ENCODE data around the gene HYKK. TPM values are rescaled to one million over a fixed set of nuclear protein-coding genes. Genes with fewer than 3 reads are reported as not detected.
A peak's percentile ranks its signal among the peaks of the same experiment; 100 is the strongest.

Gene HYKK
- total and polyA plus RNA-seq, 10 of the 15 experiments (the other 5 are each of a cell fraction or from before 2014, with no cell fraction given), result 0.15 to 0.98 (median 0.49) TPM

DNA sequence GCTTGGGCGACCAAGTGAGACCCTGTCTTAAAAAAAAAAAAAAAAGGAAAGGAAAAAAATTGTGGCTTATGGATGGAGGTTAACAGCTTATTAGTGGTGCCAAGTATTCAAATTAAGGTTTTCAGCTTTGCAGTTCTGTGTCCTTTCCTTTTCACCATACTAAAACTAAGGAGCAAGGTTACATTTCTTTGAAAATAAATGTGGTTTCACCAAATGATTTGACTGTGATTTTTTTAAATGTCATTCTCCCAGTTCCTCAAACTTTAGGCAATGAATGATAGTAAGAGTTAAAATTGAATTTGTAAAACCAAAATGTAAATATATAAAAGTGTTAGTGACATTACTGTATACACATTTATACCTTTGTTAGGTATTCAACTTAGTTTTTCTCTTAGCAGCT, 67.6 kb downstream of the HYKK start:
- intact Hi-C loops (cut with micrococcal nuclease; ENCODE audit: unreplicated experiment) (no loop called here), in situ Hi-C loops (cut with MboI) (no loop called here)
- H3K36me3 ChIP-seq (ENCODE audit: control insufficient read depth in 2 of 2, insufficient read depth in 2 of 2, low read length in 1 of 2), result no peaks in the 10 kb centered on the region
- no peak overlapping the region for H3K4me3 ChIP-seq
- ATAC-seq (peak; percentile 52), DNase-seq (ENCODE audit: low read depth, low spot score) (no peak), FAIRE-seq (no peak)
- WGBS (ENCODE audit: insufficient coverage, insufficient replicate concordance, low lambda C conversion rate, missing lambda C conversion rate), result no CpG with 5 or more reads among the region's 1 CpG
- BruUV-seq (replicated peaks), result no TSS peak
- no peaks in the 10 kb centered on the region for H4K20me1 ChIP-seq (ENCODE audit: control insufficient read depth, insufficient read depth)
- H3K9me3 ChIP-seq (replicated peaks; ENCODE audit: control insufficient read depth, insufficient read depth, low read length), result no peaks in the 10 kb centered on the region
- ChIA-PET SMC1A (ENCODE audit: uncharacterized antibody, unreplicated experiment) (interaction anchor here (1.8 kb wide), 1 partner anchor 9 kb away, joined by 10 read pairs; the partner anchor contains the start of gene CHRNA5), RAD21 (ENCODE audit: unreplicated experiment) (interaction anchor here (1.3 kb wide), 1 partner anchor 10 kb away, joined by 3 read pairs; the partner anchor contains the start of gene CHRNA5), CTCF (no interaction called here), POLR2A (interaction anchor here (0.6 to 1.1 kb wide), 3 partner anchors 9 to 360 kb away, joined by 3 read pairs; partner anchors contain the start of gene CHRNA5)
- H2AFZ ChIP-seq (ENCODE audit: control insufficient read depth, low read depth, low read length), result no peak overlapping the region
- peak overlapping the region; percentile 38; the same call in 1 of the 2 replicates for H3K4me2 ChIP-seq (ENCODE audit: control insufficient read depth, insufficient read depth)
- no peaks in the 10 kb centered on the region for H3K4me1 ChIP-seq (ENCODE audit: control insufficient read depth, insufficient read depth, low read length)
- H3K9ac ChIP-seq (ENCODE audit: control insufficient read depth, insufficient read depth, low read length), result no peak overlapping the region
- H3K27ac ChIP-seq (ENCODE audit: control insufficient read depth, insufficient read depth), result no peak overlapping the region
- peaks cover 2% of the 10 kb centered on the region; the same call in 1 of the 2 replicates for H3K79me2 ChIP-seq (ENCODE audit: control insufficient read depth, insufficient read depth, low read length)
- no peaks in the 10 kb centered on the region for H3K27me3 ChIP-seq (replicated peaks in 1 of 2; ENCODE audit: control insufficient read depth in 2 of 2, insufficient read depth in 2 of 2, low read length in 1 of 2)
- TF ChIP-seq IKZF2 (IDR thresholded peaks at IDR 0.05), result peak in 1 of 2 experiments; percentile 20; a peak in 1 of 4 replicates
- TF ChIP-seq NFIC (IDR thresholded peaks at IDR 0.05; ENCODE audit: low read depth, low read length), result peak; percentile 63; the same call in 1 of the 2 replicates
- TF ChIP-seq TAF1 (IDR thresholded peaks at IDR 0.05; ENCODE audit: borderline replicate concordance, low read depth, low read length), result no peak
- TF ChIP-seq RAD21 (IDR thresholded peaks at IDR 0.05; ENCODE audit: insufficient read depth, low read depth, low read length), result no peak
- TF ChIP-seq STAT3 (IDR thresholded peaks at IDR 0.05; ENCODE audit: low read depth, low read length), result no peak
- TF ChIP-seq NFYB (IDR thresholded peaks at IDR 0.05; ENCODE audit: insufficient read depth, low read depth, low read length), result no peak
- TF ChIP-seq, protein P1, sequence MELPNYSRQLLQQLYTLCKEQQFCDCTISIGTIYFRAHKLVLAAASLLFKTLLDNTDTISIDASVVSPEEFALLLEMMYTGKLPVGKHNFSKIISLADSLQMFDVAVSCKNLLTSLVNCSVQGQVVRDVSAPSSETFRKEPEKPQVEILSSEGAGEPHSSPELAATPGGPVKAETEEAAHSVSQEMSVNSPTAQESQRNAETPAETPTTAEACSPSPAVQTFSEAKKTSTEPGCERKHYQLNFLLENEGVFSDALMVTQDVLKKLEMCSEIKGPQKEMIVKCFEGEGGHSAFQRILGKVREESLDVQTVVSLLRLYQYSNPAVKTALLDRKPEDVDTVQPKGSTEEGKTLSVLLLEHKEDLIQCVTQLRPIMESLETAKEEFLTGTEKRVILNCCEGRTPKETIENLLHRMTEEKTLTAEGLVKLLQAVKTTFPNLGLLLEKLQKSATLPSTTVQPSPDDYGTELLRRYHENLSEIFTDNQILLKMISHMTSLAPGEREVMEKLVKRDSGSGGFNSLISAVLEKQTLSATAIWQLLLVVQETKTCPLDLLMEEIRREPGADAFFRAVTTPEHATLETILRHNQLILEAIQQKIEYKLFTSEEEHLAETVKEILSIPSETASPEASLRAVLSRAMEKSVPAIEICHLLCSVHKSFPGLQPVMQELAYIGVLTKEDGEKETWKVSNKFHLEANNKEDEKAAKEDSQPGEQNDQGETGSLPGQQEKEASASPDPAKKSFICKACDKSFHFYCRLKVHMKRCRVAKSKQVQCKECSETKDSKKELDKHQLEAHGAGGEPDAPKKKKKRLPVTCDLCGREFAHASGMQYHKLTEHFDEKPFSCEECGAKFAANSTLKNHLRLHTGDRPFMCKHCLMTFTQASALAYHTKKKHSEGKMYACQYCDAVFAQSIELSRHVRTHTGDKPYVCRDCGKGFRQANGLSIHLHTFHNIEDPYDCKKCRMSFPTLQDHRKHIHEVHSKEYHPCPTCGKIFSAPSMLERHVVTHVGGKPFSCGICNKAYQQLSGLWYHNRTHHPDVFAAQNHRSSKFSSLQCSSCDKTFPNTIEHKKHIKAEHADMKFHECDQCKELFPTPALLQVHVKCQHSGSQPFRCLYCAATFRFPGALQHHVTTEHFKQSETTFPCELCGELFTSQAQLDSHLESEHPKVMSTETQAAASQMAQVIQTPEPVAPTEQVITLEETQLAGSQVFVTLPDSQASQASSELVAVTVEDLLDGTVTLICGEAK (IDR thresholded peaks at IDR 0.05; ENCODE audit: borderline replicate concordance), result no peak
- TF ChIP-seq SREBF2 (IDR thresholded peaks at IDR 0.05; ENCODE audit: low read length), result no peak
- no peak for TF ChIP-seq ZNF274 (IDR thresholded peaks at IDR 0.05; ENCODE audit: insufficient read depth, insufficient read length)
- no peak for TF ChIP-seq HDAC2 (IDR thresholded peaks at IDR 0.05)
- TF ChIP-seq RUNX3 (IDR thresholded peaks at IDR 0.05; ENCODE audit: low read length), result peak; percentile 74
- no peak for TF ChIP-seq RAD51 (IDR thresholded peaks at IDR 0.05)
- TF ChIP-seq SPI1 (IDR thresholded peaks at IDR 0.05; ENCODE audit: borderline replicate concordance, insufficient read depth, low read depth, low read length), result peak; percentile 67
- TF ChIP-seq JUNB (IDR thresholded peaks at IDR 0.05), result peak; percentile 54
- TF ChIP-seq EGR1 (IDR thresholded peaks at IDR 0.05; ENCODE audit: borderline replicate concordance in 1 of 2, low read depth in 2 of 2, low read length in 2 of 2), result no peak
- TF ChIP-seq, protein P2, sequence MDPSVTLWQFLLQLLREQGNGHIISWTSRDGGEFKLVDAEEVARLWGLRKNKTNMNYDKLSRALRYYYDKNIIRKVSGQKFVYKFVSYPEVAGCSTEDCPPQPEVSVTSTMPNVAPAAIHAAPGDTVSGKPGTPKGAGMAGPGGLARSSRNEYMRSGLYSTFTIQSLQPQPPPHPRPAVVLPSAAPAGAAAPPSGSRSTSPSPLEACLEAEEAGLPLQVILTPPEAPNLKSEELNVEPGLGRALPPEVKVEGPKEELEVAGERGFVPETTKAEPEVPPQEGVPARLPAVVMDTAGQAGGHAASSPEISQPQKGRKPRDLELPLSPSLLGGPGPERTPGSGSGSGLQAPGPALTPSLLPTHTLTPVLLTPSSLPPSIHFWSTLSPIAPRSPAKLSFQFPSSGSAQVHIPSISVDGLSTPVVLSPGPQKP (IDR thresholded peaks at IDR 0.05; ENCODE audit: low read depth, low read length), result no peak

Data from GM12878 (cell line).